GM12878 (cell line): ENCODE measurements around the gene KLK8. TPM values are rescaled to one million over a fixed set of nuclear protein-coding genes. Genes with fewer than 3 reads are reported as not detected.

ENCODE experiments used
- ATAC-seq: fragments of 200-7000 bp; cut with Tn5 transposase; 3 replicates; pipeline ENCODE4 v1.9.1; 2020; ENCODE audit warnings: mild to moderate bottlenecking, moderate library complexity
- BruUV-seq: library from RNA; stranded (reverse); fragments of 400-500 nt; replicated peaks from 2 replicates; lab custom pipeline; 2021; lab: Mats Ljungman, UMichigan
- CTCF ChIA-PET: fragments of 300-600 bp; sonication (Branson Sonifier 250); formaldehyde crosslinking; extraction: SDS; loops from one replicate; lab custom pipeline; 2021; ENCODE audit warnings: inconsistent platforms; lab: Yijun Ruan, JAX
- POLR2A ChIA-PET: fragments of 350-600 bp; formaldehyde crosslinking; extraction: SDS; loops from one replicate; lab custom pipeline; 2021; ENCODE audit warnings: inconsistent platforms; lab: Charles Lee
- RAD21 ChIA-PET: fragments of 300-600 bp; sonication (Branson Sonifier 250); formaldehyde crosslinking; loops from one replicate; lab custom pipeline; 2023; ENCODE audit warnings: antibody characterized with exemption; ENCODE audit not compliant: unreplicated experiment; lab: Charles Lee
- SMC1A ChIA-PET: fragments of 300-600 bp; sonication (Branson Sonifier 250); formaldehyde crosslinking; loops from one replicate; lab custom pipeline; 2023; ENCODE audit not compliant: unreplicated experiment, uncharacterized antibody; lab: Charles Lee
- DNase-seq: peaks from one replicate; pipeline ENCODE4 v3.0.0-alpha.2; 2011; ENCODE audit warnings: low read depth, low spot score
- FAIRE-seq: peaks from 3 replicates; lab custom pipeline; 2011; peaks lifted over from hg19 to GRCh38; lab: Jason Lieb, UNC
- H2AFZ ChIP-seq: 2 replicates; pipeline ENCODE4 v1.6.0; 2011; ENCODE audit warnings: low read depth, low read length, control low read depth; ENCODE audit not compliant: control insufficient read depth
- H3K27ac ChIP-seq: 2 replicates; pipeline ENCODE4 v1.5.1; 2011; ENCODE audit warnings: control low read depth; ENCODE audit not compliant: control insufficient read depth, insufficient read depth
- H3K27me3 ChIP-seq, 2 experiments: replicated peaks in 1 of 2; 2 replicates each; pipeline versions ENCODE4 v1.6.0 to v1.6.1; 2011; ENCODE audit warnings: low read length in 1 of 2; ENCODE audit not compliant: control insufficient read depth in 2 of 2, insufficient read depth in 2 of 2
- H3K36me3 ChIP-seq, 2 experiments: 2 replicates each; pipeline ENCODE4 v1.5.1; 2011; ENCODE audit warnings: low read length in 1 of 2; ENCODE audit not compliant: control insufficient read depth in 2 of 2, insufficient read depth in 2 of 2
- H3K4me1 ChIP-seq: 2 replicates; pipeline ENCODE4 v1.6.1; 2011; ENCODE audit warnings: mild to moderate bottlenecking, low read length, moderate library complexity, mixed read lengths; ENCODE audit not compliant: control insufficient read depth, insufficient read depth
- H3K4me2 ChIP-seq: 2 replicates; pipeline ENCODE4 v1.6.0; 2011; ENCODE audit warnings: control low read depth; ENCODE audit not compliant: control insufficient read depth, insufficient read depth
- H3K4me3 ChIP-seq: fragments of 200-600 bp; sonication (generic); 2 replicates; pipeline ENCODE4 v1.5.1; 2016
- H3K79me2 ChIP-seq: 2 replicates; pipeline ENCODE4 v1.6.0; 2011; ENCODE audit warnings: low read length; ENCODE audit not compliant: control insufficient read depth, insufficient read depth
- H3K9ac ChIP-seq: 2 replicates; pipeline ENCODE4 v1.8.0; 2011; ENCODE audit warnings: low read length, control low read depth, mixed read lengths; ENCODE audit not compliant: control insufficient read depth, insufficient read depth
- H3K9me3 ChIP-seq: replicated peaks from 3 replicates; pipeline ENCODE4 v1.5.1; 2011; ENCODE audit warnings: mild to moderate bottlenecking, low read length; ENCODE audit not compliant: control insufficient read depth, insufficient read depth
- H4K20me1 ChIP-seq: 2 replicates; pipeline ENCODE4 v1.6.0; 2011; ENCODE audit not compliant: control insufficient read depth, insufficient read depth
- CREB1 ChIP-seq: IDR thresholded peaks from 2 replicates; pipeline ENCODE4 v1.6.1; 2012; ENCODE audit warnings: low read depth, mild to moderate bottlenecking, inconsistent platforms
- GATAD2B ChIP-seq: fragments of 450-650 bp; conservative IDR thresholded peaks from 2 replicates; pipeline ENCODE4 v1.6.1; 2017; ENCODE audit warnings: low read depth, mild to moderate bottlenecking, moderate library complexity
- HDAC2 ChIP-seq: fragments of 200-600 bp; sonication (generic); IDR thresholded peaks from 2 replicates; pipeline ENCODE4 v1.6.1; 2017
- NR2C2 ChIP-seq: IDR thresholded peaks from 2 replicates; pipeline ENCODE4 v1.6.1; 2011; ENCODE audit warnings: borderline replicate concordance, low read depth; ENCODE audit not compliant: control insufficient read depth, insufficient read length
- RBBP5 ChIP-seq: fragments of 200-600 bp; sonication (generic); conservative IDR thresholded peaks from 2 replicates; pipeline ENCODE4 v1.6.1; 2016
- RCOR1 ChIP-seq: conservative IDR thresholded peaks from 2 replicates; pipeline ENCODE4 v1.6.1; 2012; ENCODE audit warnings: low read depth, low read length, improper control_type of control experiment
- SP1 ChIP-seq: IDR thresholded peaks from one replicate; pipeline ENCODE4 v1.6.1; 2011; ENCODE audit warnings: low read depth, low read length
- ZNF207 ChIP-seq: fragments of 450-650 bp; IDR thresholded peaks from 2 replicates; pipeline ENCODE4 v1.6.1; 2014; ENCODE audit warnings: antibody characterized with exemption, mild to moderate bottlenecking, borderline replicate concordance
- ZNF384 ChIP-seq: IDR thresholded peaks from 2 replicates; pipeline ENCODE4 v1.6.1; 2012; ENCODE audit warnings: low read depth, mild to moderate bottlenecking, low read length, improper control_type of control experiment, borderline replicate concordance
- WGBS: methylation state at CpG from one replicate; pipeline ENCODE4 v1.1.6; 2016; ENCODE audit warnings: low lambda C conversion rate; ENCODE audit not compliant: insufficient replicate concordance, insufficient coverage; ENCODE audit errors: missing lambda C conversion rate; 5-methylcytosine and 5-hydroxymethylcytosine counted together
- in situ Hi-C: fragments of 300-500 bp; cut with MboI; formaldehyde crosslinking; loops from 9 replicates; pipeline ENCODE4 v1.14.3; 2018; ENCODE audit warnings: mixed read lengths
- intact Hi-C: fragments of 100-400 bp; cut with micrococcal nuclease; formaldehyde crosslinking; loops from one replicate; pipeline ENCODE4 v1.14.2; 2022; ENCODE audit not compliant: unreplicated experiment
- polyA plus RNA-seq, 11 experiments: library from polyadenylated mRNA; depleted of rRNA in 4 of 11; unstranded in 6 of 11; stranded (reverse) in 5 of 11; fragments of >200 nt; fragmentation: Nextera tagmentation in 4 of 11; fragmentation: Illumina TruSeq in 1 of 11; extraction: Ambion mirVana in 4 of 11; extraction: Trizol in 1 of 11; gene quantifications; 1 replicate in 1 of 11; 2 replicates in 10 of 11; pipeline versions ENCODE4 v1.2.1 to v1.2.3, GENCODE V29; 2011 to 2016; ENCODE audit warnings: inconsistent platforms in 2 of 11, missing spikeins in 2 of 11, low read depth in 1 of 11
- total RNA-seq, 4 experiments: library from RNA; depleted of rRNA in 3 of 4; stranded (reverse); fragments of >200 nt in 3 of 4; fragmentation: Illumina TruSeq in 1 of 4; extraction: Trizol in 1 of 4; gene quantifications; 2 replicates each; pipeline versions ENCODE4 v1.2.1 to v1.2.3, GENCODE V29; 2013 to 2021

Gene KLK8
- total and polyA plus RNA-seq, 10 of the 15 experiments (the other 5 are each of a cell fraction or from before 2014, with no cell fraction given) = not detected

- WGBS = 11% methylated on average over 12 of the region's 12 CpGs
- DNase-seq (no peak), ATAC-seq (no peak)
- Histone ChIP-seq H3K9ac (no peak overlapping the region), H3K36me3 (no peaks in the 10 kb centered on the region), H3K27me3 (no peaks in the 10 kb centered on the region; a peak in 1 of 4 replicates), H2AFZ (no peak overlapping the region), H3K79me2 (no peaks in the 10 kb centered on the region), H3K4me3 (no peak overlapping the region), H3K27ac (no peak overlapping the region)
- ChIA-PET CTCF (no interaction called here), RAD21 (no interaction called here)
- no TSS peak for BruUV-seq
- intact Hi-C loops (no loop called here), in situ Hi-C loops (no loop called here)
- TF ChIP-seq CREB1 (no peak), RCOR1 (no peak), HDAC2 (no peak), ZNF207 (no peak), ZNF384 (no peak), RBBP5 (no peak), GATAD2B (no peak), SP1 (no peak), NR2C2 (no peak)
- TF ChIP-seq, all 136 proteins: peak for 0
- no peak for FAIRE-seq
- Histone ChIP-seq H3K4me1 (no peaks in the 10 kb centered on the region), H3K9me3 (no peaks in the 10 kb centered on the region; the same call in 2 of the 3 replicates), H3K4me2 (no peak overlapping the region), H4K20me1 (no peaks in the 10 kb centered on the region)
- ChIA-PET POLR2A (no interaction called here), SMC1A (no interaction called here)
These were observed 11.3 kb upstream of the KLK8 start for GRCh38 chr19:51012661-51013190.
